A673 (cell line): ENCODE results near the gene SCTR. TPM values are rescaled to one million over a fixed set of nuclear protein-coding genes. Genes with fewer than 3 reads are reported as not detected.

Source experiments
- BruUV-seq: library from RNA; stranded (reverse); fragments of 400-500 nt; replicated peaks from 2 replicates; lab custom pipeline; 2021; lab: Mats Ljungman, UMichigan
- CTCF ChIA-PET: fragments of 300-600 bp; sonication (Branson Sonifier 250); formaldehyde crosslinking; loops from one replicate; lab custom pipeline; 2022; ENCODE audit warnings: antibody characterized with exemption; lab: Charles Lee
- POLR2A ChIA-PET: fragments of 300-600 bp; sonication (Branson Sonifier 250); formaldehyde crosslinking; loops from one replicate; lab custom pipeline; 2022; ENCODE audit warnings: antibody characterized with exemption; ENCODE audit not compliant: low non-redundant PET; lab: Charles Lee
- DNase-seq: peaks from one replicate; pipeline ENCODE4 v3.0.0-alpha.2; 2015; ENCODE audit warnings: low spot score
- H3K27ac ChIP-seq: fragments of 200-600 bp; sonication (generic); 2 replicates; pipeline ENCODE4 v1.5.1; 2016; ENCODE audit warnings: mixed run types, low read depth, mild to moderate bottlenecking, mixed read lengths, antibody characterized with exemption, low read length; ENCODE audit not compliant: poor library complexity, severe bottlenecking
- H3K27me3 ChIP-seq: fragments of 200-600 bp; sonication (generic); replicated peaks from 2 replicates; pipeline ENCODE4 v1.6.1; 2017; ENCODE audit warnings: mixed run types, low read depth, mild to moderate bottlenecking, mixed read lengths, antibody characterized with exemption, low read length; ENCODE audit not compliant: insufficient read depth, poor library complexity
- H3K36me3 ChIP-seq: fragments of 200-600 bp; sonication (generic); 2 replicates; pipeline ENCODE4 v1.6.1; 2016; ENCODE audit warnings: mixed run types, mild to moderate bottlenecking, mixed read lengths, antibody characterized with exemption, low read length; ENCODE audit not compliant: insufficient read depth, poor library complexity, severe bottlenecking
- H3K4me1 ChIP-seq: fragments of 200-600 bp; sonication (generic); 2 replicates; pipeline ENCODE4 v1.6.1; 2017; ENCODE audit warnings: mixed run types, mild to moderate bottlenecking, mixed read lengths, antibody characterized with exemption, low read length; ENCODE audit not compliant: insufficient read depth, poor library complexity, severe bottlenecking
- H3K4me3 ChIP-seq: fragments of 200-600 bp; sonication (generic); 2 replicates; pipeline ENCODE4 v1.5.1; 2016; ENCODE audit warnings: low read depth, mixed run types, mild to moderate bottlenecking, mixed read lengths, low read length; ENCODE audit not compliant: poor library complexity, severe bottlenecking
- H3K9me3 ChIP-seq: fragments of 200-600 bp; sonication (generic); 2 replicates; pipeline ENCODE4 v1.6.1; 2016; ENCODE audit warnings: mixed run types, low read depth, mild to moderate bottlenecking, mixed read lengths, antibody characterized with exemption, low read length; ENCODE audit not compliant: poor library complexity, severe bottlenecking
- EZH2 ChIP-seq: fragments of 200-600 bp; sonication (generic); IDR thresholded peaks from 2 replicates; pipeline ENCODE4 v1.6.1; 2017; ENCODE audit warnings: borderline replicate concordance, low read depth, mild to moderate bottlenecking, mixed read lengths, antibody characterized with exemption, low read length; ENCODE audit not compliant: poor library complexity, severe bottlenecking
- intact Hi-C: fragments of 100-400 bp; cut with micrococcal nuclease; formaldehyde crosslinking; loops from one replicate; pipeline ENCODE4 v1.10.0; 2022; ENCODE audit not compliant: unreplicated experiment
- total RNA-seq: library from RNA; stranded (reverse); gene quantifications from 2 replicates; pipeline ENCODE4 v1.2.3, GENCODE V29; 2021
- TF ChIP-seq, protein P1 (sequence below): fragments of 300-800, 200-600 bp; sonication (generic); conservative IDR thresholded peaks from 2 replicates; pipeline ENCODE4 v1.5.1; 2017; ENCODE audit warnings: low read depth, mild to moderate bottlenecking, antibody characterized with exemption, low read length, moderate library complexity, mixed read lengths

The SCTR gene
- total RNA-seq, 1 experiment from 2014 or later, result not detected

DNA sequence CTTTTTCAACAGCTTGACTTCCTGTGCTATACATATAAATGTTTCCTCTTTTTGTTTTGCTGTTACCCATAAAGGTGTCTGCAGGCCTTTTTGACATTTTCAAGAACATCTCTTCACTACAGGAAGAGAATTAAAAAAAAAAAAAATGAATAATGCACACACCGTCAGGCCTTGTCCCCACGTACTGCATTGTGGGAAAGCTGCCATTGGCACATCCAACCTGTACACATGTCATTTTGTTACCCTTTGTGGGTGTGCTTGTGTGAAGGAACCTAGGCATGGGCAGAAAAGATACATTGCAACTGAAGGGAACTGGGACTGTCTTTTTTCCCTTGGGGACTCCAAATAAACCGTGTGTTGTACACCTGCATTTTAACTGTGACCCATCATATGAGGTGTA, 109.4 kb downstream of the SCTR start:
- TF ChIP-seq, protein P1, sequence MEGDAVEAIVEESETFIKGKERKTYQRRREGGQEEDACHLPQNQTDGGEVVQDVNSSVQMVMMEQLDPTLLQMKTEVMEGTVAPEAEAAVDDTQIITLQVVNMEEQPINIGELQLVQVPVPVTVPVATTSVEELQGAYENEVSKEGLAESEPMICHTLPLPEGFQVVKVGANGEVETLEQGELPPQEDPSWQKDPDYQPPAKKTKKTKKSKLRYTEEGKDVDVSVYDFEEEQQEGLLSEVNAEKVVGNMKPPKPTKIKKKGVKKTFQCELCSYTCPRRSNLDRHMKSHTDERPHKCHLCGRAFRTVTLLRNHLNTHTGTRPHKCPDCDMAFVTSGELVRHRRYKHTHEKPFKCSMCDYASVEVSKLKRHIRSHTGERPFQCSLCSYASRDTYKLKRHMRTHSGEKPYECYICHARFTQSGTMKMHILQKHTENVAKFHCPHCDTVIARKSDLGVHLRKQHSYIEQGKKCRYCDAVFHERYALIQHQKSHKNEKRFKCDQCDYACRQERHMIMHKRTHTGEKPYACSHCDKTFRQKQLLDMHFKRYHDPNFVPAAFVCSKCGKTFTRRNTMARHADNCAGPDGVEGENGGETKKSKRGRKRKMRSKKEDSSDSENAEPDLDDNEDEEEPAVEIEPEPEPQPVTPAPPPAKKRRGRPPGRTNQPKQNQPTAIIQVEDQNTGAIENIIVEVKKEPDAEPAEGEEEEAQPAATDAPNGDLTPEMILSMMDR, result no peak
- no peak for TF ChIP-seq EZH2
- intact Hi-C loops, result no loop called here
- H3K36me3 ChIP-seq, result no peaks in the 10 kb centered on the region
- DNase-seq, result no peak
- H3K27ac ChIP-seq, result no peak overlapping the region
- no peaks in the 10 kb centered on the region for H3K27me3 ChIP-seq
- no TSS peak for BruUV-seq
- ChIA-PET CTCF (no interaction called here), POLR2A (no interaction called here)
- H3K9me3 ChIP-seq, result no peaks in the 10 kb centered on the region
- H3K4me1 ChIP-seq, result peaks cover 3% of the 10 kb centered on the region
- no peak overlapping the region for H3K4me3 ChIP-seq

DNA sequence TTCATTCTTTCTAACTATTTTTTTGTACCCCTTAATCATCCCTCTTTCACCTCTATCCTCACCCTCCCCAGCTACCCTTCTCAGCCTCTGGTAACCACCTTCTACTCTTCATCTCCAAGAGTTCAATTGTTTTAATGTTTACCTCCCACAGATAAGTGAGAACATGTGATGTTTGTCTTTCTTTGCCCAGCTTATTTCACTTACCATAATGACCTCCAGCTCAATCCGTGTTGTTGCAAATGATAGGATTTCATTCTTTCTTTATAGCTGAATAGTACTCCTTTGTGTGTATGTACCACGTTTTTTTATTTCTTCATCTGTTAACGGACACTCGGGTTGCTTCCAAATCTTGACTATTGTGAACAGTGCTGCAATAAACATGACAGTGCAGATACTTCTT, 114.8 kb downstream of the SCTR start:
- no peak overlapping the region for H3K27ac ChIP-seq
- BruUV-seq, result no TSS peak
- intact Hi-C loops, result loop anchor here (5.0 kb wide), 1 partner anchor 118 kb away; no protein-coding TSS in a partner anchor
- no peaks in the 10 kb centered on the region for H3K27me3 ChIP-seq
- TF ChIP-seq EZH2, result no peak
- TF ChIP-seq, protein P1, result no peak
- H3K4me1 ChIP-seq, result peaks cover 7% of the 10 kb centered on the region
- DNase-seq, result no peak
- POLR2A ChIA-PET, result interaction anchor here (0.6 kb wide), 1 partner anchor 13 kb away, joined by 4 read pairs; no protein-coding TSS in a partner anchor
- no peak overlapping the region for H3K4me3 ChIP-seq
- CTCF ChIA-PET, result interaction anchor here (1.2 kb wide), 1 partner anchor 67 kb away, joined by 4 read pairs; no protein-coding TSS in a partner anchor
- H3K9me3 ChIP-seq, result no peaks in the 10 kb centered on the region
- no peaks in the 10 kb centered on the region for H3K36me3 ChIP-seq

DNA sequence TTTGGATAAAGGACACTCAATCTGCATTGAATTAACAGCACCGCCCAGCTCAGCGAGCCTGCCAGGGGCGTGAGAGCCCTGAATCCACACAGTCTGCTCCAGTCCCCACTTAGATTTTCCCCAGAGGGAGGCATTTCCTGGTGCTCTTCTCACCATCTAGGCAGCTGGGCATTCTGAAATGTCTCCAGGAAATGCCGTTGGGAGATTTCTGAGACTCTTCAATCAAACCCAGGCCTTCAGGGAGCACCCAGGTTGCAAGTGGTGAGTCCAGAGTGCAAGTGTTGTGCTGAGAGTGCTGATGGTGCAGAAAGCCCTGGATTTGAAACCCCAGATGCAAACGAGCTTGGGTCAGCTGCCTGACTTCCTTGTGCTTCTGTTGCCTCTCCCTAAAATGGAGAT, 116.1 kb downstream of the SCTR start:
- Histone ChIP-seq H3K27me3 (no peaks in the 10 kb centered on the region), H3K9me3 (no peaks in the 10 kb centered on the region), H3K27ac (peak overlapping the region; percentile 18), H3K36me3 (no peaks in the 10 kb centered on the region), H3K4me3 (no peak overlapping the region), H3K4me1 (peaks cover 7% of the 10 kb centered on the region)
- CTCF ChIA-PET, result interaction anchor here (1.3 kb wide), 1 partner anchor 68 kb away, joined by 8 read pairs; no protein-coding TSS in a partner anchor
- DNase-seq, result peak; percentile 89
- intact Hi-C loops, result loop anchor here (5.0 kb wide), 1 partner anchor 119 kb away; no protein-coding TSS in a partner anchor
- POLR2A ChIA-PET, result no interaction called here
- no TSS peak for BruUV-seq
- TF ChIP-seq EZH2, result no peak
- TF ChIP-seq, protein P1, result no peak
